Measurements from ENCODE around the gene CYP17A1. TPM values are rescaled to one million over a fixed set of nuclear protein-coding genes. Genes with fewer than 3 reads are reported as not detected.
A peak's percentile ranks its signal among the peaks of the same experiment; 100 is the strongest.

The CYP17A1 gene, protein sequence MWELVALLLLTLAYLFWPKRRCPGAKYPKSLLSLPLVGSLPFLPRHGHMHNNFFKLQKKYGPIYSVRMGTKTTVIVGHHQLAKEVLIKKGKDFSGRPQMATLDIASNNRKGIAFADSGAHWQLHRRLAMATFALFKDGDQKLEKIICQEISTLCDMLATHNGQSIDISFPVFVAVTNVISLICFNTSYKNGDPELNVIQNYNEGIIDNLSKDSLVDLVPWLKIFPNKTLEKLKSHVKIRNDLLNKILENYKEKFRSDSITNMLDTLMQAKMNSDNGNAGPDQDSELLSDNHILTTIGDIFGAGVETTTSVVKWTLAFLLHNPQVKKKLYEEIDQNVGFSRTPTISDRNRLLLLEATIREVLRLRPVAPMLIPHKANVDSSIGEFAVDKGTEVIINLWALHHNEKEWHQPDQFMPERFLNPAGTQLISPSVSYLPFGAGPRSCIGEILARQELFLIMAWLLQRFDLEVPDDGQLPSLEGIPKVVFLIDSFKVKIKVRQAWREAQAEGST
- total RNA-seq = not detected in 2 replicates
- long read RNA-seq, partial matches to known transcripts = 0 of 1 reads
- long read RNA-seq, other reads (novel, unspliced or antisense) = 0 of 1 reads

DNA sequence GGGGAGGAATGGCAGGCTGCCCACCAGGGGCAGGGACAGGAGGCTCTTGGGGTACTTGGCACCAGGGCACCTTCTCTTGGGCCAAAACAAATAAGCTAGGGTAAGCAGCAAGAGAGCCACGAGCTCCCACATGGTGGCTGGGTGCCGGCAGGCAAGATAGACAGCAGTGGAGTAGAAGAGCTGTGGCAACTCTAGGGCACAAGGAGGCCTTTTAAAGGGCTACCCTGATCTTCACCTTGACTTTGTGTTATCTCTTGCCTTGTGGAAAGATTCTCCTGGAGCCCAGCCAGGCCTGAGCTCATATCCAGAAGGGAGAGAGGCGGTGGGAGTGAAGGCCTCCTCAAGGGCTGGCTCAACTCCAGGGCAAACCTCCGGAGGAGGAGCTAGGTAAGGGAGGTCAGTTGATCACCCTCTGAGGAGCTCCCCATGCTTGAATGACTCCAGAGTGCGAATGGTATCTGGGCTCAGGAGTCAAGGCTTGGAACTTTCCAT is at the start of gene CYP17A1:
Gene CYP17A1 (minus strand): TSS at position 184 of the 492 bp plus-strand sequence. CDS start 52 bp downstream, at position 132.
- DNase-seq (ENCODE audit: extremely low spot score, unreplicated experiment) = no peak
- H3K9me3 Mint-ChIP-seq (ENCODE audit: unreplicated experiment) = peaks cover 15% of the 10 kb centered on the region
- peaks cover 4% of the 10 kb centered on the region for H3K4me1 Mint-ChIP-seq (ENCODE audit: unreplicated experiment)
- H3K27ac Mint-ChIP-seq (ENCODE audit: unreplicated experiment) = no peak within 1 kb of the TSS
- H3K4me3 Mint-ChIP-seq (ENCODE audit: unreplicated experiment) = no peak within 1 kb of the TSS
- TF ChIP-seq, protein P1, sequence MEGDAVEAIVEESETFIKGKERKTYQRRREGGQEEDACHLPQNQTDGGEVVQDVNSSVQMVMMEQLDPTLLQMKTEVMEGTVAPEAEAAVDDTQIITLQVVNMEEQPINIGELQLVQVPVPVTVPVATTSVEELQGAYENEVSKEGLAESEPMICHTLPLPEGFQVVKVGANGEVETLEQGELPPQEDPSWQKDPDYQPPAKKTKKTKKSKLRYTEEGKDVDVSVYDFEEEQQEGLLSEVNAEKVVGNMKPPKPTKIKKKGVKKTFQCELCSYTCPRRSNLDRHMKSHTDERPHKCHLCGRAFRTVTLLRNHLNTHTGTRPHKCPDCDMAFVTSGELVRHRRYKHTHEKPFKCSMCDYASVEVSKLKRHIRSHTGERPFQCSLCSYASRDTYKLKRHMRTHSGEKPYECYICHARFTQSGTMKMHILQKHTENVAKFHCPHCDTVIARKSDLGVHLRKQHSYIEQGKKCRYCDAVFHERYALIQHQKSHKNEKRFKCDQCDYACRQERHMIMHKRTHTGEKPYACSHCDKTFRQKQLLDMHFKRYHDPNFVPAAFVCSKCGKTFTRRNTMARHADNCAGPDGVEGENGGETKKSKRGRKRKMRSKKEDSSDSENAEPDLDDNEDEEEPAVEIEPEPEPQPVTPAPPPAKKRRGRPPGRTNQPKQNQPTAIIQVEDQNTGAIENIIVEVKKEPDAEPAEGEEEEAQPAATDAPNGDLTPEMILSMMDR (IDR thresholded peaks at IDR 0.05) = no peak
- peaks cover 4% of the 10 kb centered on the region for H3K36me3 Mint-ChIP-seq (ENCODE audit: unreplicated experiment)
- H3K27me3 Mint-ChIP-seq (ENCODE audit: unreplicated experiment) = peaks cover 29% of the 10 kb centered on the region

DNA sequence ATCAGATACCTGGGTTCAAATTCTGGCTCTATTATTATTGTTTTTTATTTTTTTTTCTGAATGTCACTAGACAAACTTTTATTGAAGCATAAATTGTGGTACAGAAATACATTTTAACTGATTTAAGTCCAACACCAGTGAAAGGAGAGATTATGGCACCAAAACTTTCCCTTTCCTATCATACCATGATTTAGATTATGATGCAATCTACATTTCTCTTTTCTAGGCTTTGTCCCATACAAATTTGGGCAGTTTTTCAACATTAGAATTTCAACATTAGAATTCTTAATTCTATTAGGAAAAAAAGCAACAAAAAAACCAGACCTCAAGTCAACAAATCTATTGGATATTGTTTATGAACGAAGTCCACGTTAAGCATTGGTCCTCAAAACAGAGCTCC is 43.0 kb upstream of the CYP17A1 start:
- TF ChIP-seq, protein P1 (IDR thresholded peaks at IDR 0.05) = no peak
- H3K9me3 Mint-ChIP-seq (ENCODE audit: unreplicated experiment) = no peaks in the 10 kb centered on the region
- no peaks in the 10 kb centered on the region for H3K27me3 Mint-ChIP-seq (ENCODE audit: unreplicated experiment)
- H3K4me3 Mint-ChIP-seq (ENCODE audit: unreplicated experiment) = no peak overlapping the region
- H3K36me3 Mint-ChIP-seq (ENCODE audit: unreplicated experiment) = peaks cover 8% of the 10 kb centered on the region
- H3K27ac Mint-ChIP-seq (ENCODE audit: unreplicated experiment) = no peak overlapping the region
- no peak for DNase-seq (ENCODE audit: extremely low spot score, unreplicated experiment)
- no peaks in the 10 kb centered on the region for H3K4me1 Mint-ChIP-seq (ENCODE audit: unreplicated experiment)

DNA sequence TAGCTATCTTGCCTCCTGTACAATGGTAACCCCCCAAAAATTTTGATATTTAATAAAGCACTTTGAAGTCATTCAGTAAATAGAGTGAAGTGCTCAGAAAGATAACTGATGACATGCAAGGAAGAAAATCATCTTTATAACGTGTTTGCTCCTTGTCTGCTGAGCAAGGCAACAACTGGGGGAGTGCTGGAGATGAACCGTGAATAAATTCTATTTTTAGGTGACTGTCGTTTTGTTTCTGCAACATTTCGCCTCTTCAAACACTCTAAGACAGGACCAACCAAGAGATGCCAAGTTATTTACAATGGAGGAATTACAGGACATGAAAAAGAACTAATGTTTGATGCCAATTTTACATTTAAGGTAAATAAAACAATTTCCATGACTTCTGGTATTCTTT is 41.4 kb upstream of the CYP17A1 start:
- Mint-ChIP-seq H3K36me3 (ENCODE audit: unreplicated experiment) (peaks cover 8% of the 10 kb centered on the region), H3K27ac (ENCODE audit: unreplicated experiment) (no peak overlapping the region), H3K4me1 (ENCODE audit: unreplicated experiment) (no peaks in the 10 kb centered on the region), H3K9me3 (ENCODE audit: unreplicated experiment) (no peaks in the 10 kb centered on the region), H3K27me3 (ENCODE audit: unreplicated experiment) (no peaks in the 10 kb centered on the region), H3K4me3 (ENCODE audit: unreplicated experiment) (no peak overlapping the region)
- DNase-seq (ENCODE audit: extremely low spot score, unreplicated experiment) = no peak
- TF ChIP-seq, protein P1 (IDR thresholded peaks at IDR 0.05) = no peak

DNA sequence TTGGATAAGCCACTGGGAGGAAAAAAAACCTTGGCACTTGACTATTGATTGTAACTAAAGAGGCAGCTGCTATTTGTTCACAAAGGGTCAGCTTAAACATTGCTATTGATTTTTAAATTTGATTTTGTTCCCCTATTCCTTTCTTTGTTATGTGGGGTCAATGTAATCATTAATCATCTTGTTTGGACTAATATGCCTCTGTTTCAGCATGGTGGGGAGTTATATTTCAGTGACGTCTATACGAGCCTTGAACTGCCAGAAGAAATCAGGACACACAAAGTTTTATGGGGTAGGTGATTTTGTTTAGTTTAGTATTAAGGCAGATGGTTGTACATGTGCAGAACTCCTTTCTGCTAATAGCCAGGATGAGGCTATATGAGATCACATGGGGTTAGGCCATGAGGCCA is 39.5 kb upstream of the CYP17A1 start:
- Mint-ChIP-seq H3K36me3 (ENCODE audit: unreplicated experiment) (peaks cover 8% of the 10 kb centered on the region), H3K4me1 (ENCODE audit: unreplicated experiment) (no peaks in the 10 kb centered on the region), H3K9me3 (ENCODE audit: unreplicated experiment) (no peaks in the 10 kb centered on the region), H3K27ac (ENCODE audit: unreplicated experiment) (no peak overlapping the region), H3K27me3 (ENCODE audit: unreplicated experiment) (no peaks in the 10 kb centered on the region), H3K4me3 (ENCODE audit: unreplicated experiment) (no peak overlapping the region)
- peak; percentile 6 for DNase-seq (ENCODE audit: extremely low spot score, unreplicated experiment)
- TF ChIP-seq, protein P1 (IDR thresholded peaks at IDR 0.05) = no peak

DNA sequence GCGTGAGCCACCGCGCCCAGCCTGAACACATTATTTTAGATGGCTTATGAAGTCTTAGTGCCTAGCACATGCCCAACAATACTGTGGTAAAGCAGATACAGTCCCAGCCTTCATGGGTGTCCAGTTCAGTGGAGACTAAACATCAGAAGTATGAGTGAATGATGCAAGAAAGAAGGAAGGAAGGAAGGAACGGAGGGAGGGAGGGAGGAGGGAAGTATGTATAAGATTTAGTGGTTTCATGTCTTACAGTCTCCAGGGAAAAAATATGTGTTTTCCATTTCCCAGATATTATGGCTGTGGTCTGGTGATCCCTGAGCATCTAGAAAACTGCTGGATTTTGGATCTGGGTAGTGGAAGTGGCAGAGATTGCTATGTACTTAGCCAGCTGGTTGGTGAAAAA is 35.0 kb upstream of the CYP17A1 start:
- Mint-ChIP-seq H3K4me3 (ENCODE audit: unreplicated experiment) (no peak overlapping the region), H3K27me3 (ENCODE audit: unreplicated experiment) (no peaks in the 10 kb centered on the region), H3K36me3 (ENCODE audit: unreplicated experiment) (no peaks in the 10 kb centered on the region), H3K27ac (ENCODE audit: unreplicated experiment) (no peak overlapping the region), H3K9me3 (ENCODE audit: unreplicated experiment) (no peaks in the 10 kb centered on the region), H3K4me1 (ENCODE audit: unreplicated experiment) (peaks cover 17% of the 10 kb centered on the region)
- TF ChIP-seq, protein P1 (IDR thresholded peaks at IDR 0.05) = no peak
- DNase-seq (ENCODE audit: extremely low spot score, unreplicated experiment) = peak; percentile 11

All from osteocyte (in vitro differentiated cells).